CD4-positive, alpha-beta T cell treated with Interferon gamma for 1 hour (primary cell): ENCODE results near the gene PKM.

Experiments used
- DNase-seq: peaks from one replicate; pipeline ENCODE4 v3.0.0-alpha.2; 2020

The PKM gene

GRCh38 chr15:72199721-72200212 lies 31.2 kb downstream of the PKM start:
- peak; percentile 71 for DNase-seq

GRCh38 chr15:72199205-72199515 lies 31.8 kb downstream of the PKM start:
- no peak for DNase-seq

GRCh38 chr15:72198356-72199204 lies 32.4 kb downstream of the PKM start:
- DNase-seq, result no peak

DNA sequence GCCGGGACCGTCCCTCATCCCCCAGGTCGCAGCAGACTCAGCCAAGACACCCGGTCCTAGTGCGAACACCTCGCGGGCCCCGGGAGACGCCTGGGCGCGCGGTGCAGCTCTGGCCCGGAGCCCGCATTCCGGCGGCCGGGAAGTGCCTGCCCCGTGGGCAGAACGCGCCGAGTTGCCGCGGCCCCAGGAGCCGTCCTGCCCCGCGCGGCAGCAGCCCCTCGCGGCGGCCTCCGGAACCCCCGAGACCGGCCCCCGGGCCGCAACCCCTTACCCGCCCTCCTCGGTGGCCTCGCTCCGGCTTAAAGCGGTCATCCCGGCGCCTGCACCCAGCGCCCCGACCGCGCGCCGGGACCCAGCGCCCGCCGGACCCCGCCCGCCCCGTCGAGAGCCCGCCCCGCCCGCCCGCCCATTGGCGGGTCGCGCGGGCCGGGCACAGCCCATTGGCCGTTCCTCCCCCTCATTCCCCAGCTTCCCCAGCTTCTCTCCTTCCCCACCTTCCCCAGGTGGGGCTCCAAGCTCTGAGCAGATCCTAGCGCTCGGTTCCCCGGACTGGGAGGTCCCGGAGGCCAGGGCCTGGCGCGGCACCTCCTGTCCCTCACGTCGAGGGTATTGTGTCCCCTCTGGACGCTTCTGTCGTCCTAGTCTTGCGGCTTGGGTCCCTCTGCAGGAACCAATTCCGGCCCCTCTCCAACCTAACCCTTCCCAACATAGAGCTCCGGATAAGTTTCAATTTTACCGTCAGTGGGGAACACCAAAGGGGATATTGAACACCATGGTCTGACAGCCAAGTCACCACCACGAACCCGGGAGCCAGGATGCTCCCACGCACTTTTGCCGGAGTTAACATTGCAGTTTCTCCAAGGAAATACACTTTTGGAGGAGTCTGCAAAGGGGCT lies 33.3 kb downstream of the PKM start, which contains the start of gene GRAMD2A:
Gene GRAMD2A (minus strand): TSS at position 328 of the 896 bp plus-strand sequence.
- no peak for DNase-seq

DNA sequence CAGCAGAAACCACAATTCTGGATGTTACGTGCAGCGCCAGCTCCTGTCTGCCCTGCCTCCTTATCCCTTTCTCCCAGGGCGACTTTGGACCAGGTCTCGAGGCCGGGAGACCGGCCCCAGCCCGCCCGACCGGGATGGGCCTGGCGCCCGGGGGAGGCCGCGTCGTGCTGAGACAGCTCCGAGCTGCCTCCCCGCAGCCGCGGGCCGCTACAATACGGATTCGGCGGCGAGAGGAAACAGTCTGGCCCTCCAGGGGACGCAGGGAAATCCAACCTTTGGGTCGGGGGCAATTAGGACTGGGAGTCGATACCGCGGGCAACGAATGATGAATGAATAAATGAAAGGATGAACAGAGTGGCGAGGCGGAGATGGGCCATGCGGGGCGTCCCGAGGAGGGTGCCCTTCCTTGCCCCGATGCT lies 33.9 kb downstream of the PKM start:
- DNase-seq, result no peak

- no peak for DNase-seq
These were observed 34.5 kb downstream of the PKM start for GRCh38 chr15:72196409-72197040.

DNA sequence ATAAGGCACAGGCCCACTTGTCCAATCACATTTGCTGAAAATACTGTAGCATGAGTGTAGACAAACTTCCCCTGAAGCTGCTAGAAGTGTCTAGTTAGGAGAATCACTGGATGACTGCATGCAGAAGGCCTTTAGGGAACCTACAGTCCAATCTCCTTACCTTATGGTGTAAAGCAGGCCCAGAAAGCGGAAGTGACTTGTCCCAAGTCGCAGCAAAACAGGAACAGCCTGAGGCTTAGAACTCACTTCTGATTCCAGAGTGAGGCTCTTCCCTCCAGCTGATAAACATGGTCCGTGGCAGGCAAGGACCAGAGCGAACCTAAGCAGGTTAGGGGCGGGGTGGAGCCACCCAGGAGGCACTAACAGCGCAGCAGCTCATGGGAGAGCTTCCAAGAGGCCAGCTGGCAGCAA lies 35.9 kb downstream of the PKM start:
- DNase-seq, result peak; percentile 56

- no peak for DNase-seq
These were observed 37.1 kb downstream of the PKM start for GRCh38 chr15:72193836-72194396.

- no peak for DNase-seq
These were observed 38.6 kb downstream of the PKM start for GRCh38 chr15:72192416-72192815.

DNA sequence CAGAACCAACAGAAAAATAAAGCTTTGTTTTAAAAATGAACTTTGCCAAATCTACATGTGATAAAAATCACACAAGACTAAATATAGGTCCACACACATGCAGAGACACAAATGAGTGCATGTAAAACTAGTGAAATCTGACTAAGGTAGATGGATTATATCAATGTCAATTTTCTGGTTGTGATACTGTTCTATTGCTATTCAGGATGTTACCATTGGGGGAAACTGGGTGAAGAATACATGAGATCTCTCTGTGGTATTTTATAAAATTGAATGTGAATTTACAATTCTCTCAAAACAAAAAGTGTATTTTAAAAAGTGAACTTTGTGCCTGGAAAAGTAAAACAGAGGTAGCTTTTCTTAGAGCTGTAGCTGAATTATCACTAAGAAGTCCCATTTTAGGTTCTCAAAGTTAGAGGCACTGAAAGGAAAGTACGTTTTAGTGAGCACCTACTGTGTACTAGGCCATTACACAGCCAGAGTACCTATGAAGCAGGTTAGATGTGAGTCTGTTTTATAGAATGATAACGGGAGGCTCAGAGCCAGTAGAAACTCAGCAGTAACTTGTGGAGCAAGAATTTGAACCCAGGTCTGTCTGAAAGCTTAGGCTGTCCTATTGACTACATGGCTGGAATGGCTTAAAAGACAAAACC lies 41.6 kb downstream of the PKM start:
- DNase-seq, result no peak

DNA sequence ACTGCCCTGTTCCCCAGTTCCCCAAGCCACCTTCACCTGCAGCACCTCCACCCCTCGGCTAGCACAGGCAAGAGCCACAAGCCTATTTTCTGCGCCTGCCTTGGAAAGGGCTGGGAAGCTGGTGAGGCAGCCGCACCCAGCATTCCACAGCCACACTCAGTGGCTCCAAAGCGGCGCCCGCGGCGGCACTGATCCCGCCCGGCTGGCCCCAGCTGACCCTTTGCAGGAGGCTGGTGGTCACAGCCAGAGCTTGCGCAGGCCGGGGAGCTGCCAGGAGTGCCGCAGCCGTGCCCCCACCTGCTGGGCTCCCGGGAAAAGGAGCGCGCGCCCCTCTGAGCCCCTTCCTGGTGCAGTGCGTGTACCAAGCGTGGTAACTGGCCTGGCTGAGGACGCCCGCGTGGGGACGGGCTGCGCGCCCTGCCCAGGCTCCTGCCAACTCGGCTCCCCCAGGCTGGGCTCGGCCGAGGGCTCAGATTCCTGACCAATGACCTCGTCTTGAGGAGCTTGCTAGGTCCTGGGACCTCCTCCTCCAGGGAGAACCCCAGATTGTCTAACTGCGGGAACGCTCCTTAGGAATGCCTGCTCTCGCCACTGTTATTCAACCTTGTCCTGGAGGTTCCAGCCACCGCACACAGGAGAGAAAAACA lies 46.7 kb downstream of the PKM start:
- DNase-seq, result no peak

DNA sequence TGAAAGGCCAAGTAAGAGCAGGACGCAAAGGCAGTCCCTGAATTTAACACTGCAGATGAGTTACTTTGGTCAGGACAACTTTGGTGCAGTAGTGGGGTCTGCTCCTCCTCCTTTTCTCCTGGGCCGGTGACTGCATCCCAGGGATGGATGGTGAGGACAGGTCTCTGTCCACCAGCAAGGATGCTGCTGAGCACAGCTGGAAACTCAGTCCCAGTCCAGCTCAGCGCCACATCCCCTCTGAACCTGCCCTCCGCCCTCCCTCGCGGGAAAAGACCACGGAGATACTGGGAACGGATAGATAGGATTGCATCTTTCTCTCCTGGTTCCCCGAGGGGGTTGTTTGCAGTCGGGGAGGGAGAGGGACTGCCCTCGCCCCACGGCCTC lies 47.2 kb downstream of the PKM start:
- DNase-seq, result no peak

DNA sequence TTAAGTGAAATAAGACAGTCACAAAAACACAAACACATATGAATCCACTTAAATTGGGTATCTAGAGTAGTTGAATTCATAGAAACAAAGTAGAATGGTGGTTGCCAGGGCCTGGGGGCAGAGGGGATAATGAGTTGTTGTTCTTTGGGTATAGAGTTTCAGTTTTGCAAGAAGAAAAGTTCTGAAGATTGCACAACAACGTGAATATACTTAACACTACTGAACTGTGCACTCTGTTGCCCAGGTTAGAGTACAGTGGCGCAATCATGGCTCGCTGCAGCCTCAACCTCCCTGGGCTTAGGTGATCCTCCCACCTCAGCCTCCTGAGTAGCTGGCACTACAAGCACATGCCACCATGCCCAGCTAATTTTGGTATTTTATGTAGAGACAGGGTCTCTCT lies 48.3 kb downstream of the PKM start:
- DNase-seq, result no peak

DNA sequence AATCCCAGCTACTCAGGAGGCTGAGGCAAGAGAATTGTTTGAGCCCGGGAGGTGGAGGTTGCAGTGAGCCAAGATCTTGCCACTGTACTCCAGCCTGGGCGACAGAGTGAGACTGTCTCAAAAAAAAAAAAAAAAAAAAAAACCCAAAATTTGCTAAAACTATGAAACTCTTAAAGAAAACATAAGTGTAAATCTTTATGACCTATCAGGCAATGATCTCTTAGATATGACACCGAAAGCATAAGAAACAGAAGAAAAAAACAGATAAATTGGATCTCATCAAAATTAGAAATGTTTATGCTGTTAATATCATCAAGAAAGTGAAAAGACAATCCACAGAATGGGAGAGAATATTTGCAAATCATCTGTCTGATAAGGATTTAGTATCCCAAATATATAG lies 48.7 kb downstream of the PKM start:
- DNase-seq, result no peak

DNA sequence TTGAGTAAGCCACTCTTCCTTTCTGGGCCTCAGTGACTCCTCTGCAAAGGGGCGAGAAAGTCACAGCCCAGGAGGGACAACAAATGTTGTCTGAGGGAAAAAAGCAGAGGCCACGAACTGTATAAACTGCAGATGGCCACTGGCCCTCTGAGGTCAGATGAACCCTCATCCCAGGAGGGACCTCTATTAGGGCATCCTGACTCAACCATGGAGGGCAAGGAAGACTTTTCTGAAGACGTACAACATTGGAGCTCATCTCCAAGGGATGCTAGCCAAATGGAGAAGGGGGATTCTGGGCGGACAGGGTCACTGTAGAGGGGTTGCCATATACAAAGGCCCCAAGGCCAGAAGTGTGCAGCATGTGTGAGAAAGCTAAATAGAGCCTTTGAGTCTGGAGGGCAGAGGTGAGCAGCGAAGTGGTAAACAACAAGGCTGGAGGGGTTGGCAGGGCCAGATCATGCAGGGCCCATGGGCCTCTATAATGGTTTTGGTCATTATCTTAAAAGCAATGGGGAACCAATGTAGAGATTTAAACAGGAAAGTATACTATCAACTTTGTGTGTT lies 50.1 kb downstream of the PKM start:
- DNase-seq, result no peak

DNA sequence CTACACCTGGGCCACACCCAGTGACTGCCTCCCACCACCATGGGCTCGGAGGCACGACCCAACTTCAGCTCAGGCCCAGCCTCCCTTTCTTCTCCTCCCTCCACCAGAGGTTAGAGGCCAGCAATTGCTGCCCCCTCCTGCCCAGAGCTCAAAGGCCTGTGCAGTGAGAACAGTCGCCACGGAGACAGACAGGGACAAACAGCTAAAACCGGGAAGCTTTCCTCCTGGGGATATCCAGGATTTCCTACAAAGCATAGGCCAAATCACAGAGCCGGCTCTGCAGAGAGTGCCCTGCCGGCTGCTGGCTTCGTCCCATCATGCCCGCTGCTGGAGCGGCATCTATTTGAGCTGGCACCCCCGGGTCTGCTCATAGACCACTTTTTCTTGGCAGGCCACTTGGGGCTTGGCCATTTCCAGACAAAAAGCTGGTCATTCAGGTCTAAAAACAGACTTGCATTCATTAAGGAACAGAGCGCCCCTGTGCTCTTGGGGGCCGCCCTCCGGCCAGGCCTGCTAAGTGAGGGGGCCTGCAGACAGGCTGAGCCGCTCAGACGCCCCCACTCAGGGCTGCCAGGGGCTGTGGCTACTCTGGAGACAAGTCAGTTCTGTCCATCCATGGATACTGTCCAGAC lies 50.9 kb downstream of the PKM start:
- DNase-seq, result no peak

GRCh38 chr15:72178976-72179585 lies 51.9 kb downstream of the PKM start:
- no peak for DNase-seq

- no peak for DNase-seq
These were observed 54.2 kb downstream of the PKM start for GRCh38 chr15:72176743-72177142.

DNA sequence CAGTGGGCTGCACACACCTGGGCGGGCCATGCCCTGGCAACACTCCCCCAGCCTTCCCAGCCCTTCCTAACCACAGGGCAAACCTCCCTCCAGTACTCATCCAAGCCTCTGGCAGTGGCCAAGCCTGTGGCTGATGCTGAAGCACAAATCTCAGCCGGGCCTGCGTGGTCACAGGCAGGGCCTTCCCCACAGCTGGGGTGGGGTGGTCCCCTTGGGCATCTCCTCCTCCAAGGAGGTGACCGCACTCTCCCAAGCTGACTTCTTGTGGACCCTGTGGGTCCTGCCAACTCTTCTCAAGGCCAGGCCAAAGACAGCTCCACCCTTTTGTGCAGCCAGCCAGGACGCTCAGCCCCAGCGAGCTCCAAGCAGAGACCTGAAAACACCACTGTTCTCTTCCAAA lies 54.8 kb downstream of the PKM start:
- DNase-seq, result no peak

DNA sequence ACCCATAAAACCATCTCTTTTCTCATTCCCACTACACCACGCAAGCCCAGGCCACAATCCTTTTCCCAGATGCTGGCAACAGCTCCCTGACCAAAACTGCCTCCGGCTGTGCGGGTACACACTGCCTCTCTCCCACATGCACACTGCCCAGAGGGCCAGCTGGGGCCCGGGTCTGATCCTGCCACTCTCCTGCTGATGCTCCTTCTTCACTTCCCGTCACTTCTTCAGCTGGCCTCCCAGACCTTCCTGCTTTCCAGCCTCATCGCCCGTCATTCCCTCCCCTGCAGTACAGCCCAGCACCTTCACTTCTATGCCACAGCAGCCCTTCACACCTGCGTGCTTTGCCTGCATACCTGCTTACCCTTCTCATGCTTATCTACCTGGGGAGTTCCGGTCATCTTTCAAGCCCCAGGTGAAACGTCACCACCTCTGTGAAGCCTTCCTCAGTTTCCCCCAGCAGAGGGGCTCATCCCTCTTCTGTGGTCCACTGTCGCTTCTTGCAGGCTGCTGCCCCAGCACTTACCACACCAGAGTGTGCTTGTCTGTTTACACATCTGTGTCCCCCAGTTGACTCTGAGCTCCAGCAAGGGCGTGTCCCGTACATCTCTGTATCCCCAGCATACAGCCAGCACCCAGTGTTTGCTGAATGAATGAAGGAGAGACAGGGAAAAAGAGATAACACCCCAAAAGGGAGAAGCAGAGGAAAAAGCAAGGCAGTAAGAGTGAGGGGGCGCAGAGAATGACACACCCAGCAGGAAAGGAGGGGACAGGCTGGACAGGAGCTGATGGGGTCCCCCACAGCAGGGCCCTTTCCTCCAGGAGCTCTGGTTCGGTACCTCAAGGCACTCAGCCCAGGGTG lies 55.6 kb downstream of the PKM start:
- no peak for DNase-seq
